ENCODE results near the gene ROR1.

Gene ROR1

DNA sequence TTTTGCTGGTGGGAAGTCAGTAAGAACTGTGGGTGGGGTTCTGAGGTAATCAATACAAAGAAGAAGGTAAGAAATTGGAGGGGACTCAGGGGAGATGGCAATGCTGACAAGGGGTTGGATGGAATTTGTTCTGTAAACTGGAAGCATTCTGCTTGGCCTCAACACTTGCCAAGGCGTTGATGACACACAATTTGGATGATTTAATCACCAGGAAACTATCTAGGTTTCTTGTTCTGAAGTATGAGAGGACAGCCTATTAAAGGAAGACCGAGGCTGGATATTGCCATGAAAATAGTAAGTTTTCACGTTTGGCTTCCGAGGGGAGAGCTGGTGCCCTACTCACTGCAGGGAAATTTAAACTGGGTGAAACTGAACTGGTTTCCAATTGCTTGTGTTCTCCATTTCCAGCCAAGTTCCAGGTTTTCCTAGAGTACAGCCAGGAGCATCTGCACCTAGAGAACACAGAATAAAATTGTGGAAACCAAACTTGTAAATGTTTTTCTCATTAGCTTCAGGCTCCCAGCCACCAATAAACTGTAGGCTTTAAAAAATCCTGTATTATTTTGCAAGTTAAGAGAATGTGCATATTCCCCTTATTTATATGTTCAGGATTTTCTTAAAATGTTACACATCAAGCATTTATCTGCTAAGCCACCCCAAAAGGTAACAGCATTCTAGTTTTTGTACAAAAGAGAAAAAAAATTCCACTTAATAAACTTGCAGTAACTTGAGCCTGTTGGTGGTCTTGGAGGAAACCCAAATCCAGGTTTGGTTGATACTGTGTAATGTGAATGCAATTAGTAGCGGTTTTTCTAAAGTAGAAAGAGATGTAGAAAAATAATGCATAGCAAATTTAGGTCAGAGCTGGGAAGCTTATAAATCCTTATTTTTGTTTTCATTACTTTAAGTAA is 53.8 kb downstream of the ROR1 start:
- no peak for DNase-seq (ENCODE audit: extremely low spot score)
- CTCF ChIA-PET, result no interaction called here
- TF ChIP-seq CTCF (IDR thresholded peaks at IDR 0.05; ENCODE audit: control extremely low read depth, extremely low read depth, low read depth, missing control alignments), result no peak
- POLR2A ChIA-PET, result no interaction called here

GRCh38 chr1:63828322-63829044 is 54.7 kb downstream of the ROR1 start:
- peak; percentile 50 for DNase-seq (ENCODE audit: extremely low spot score)
- CTCF ChIA-PET, result interaction anchor here (1.1 to 1.3 kb wide), 3 partner anchors 12 to 309 kb away, joined by 3 to 4 read pairs (median 3); no protein-coding TSS in a partner anchor
- no peak for TF ChIP-seq CTCF (IDR thresholded peaks at IDR 0.05; ENCODE audit: control extremely low read depth, extremely low read depth, low read depth, missing control alignments)
- POLR2A ChIA-PET, result no interaction called here

DNA sequence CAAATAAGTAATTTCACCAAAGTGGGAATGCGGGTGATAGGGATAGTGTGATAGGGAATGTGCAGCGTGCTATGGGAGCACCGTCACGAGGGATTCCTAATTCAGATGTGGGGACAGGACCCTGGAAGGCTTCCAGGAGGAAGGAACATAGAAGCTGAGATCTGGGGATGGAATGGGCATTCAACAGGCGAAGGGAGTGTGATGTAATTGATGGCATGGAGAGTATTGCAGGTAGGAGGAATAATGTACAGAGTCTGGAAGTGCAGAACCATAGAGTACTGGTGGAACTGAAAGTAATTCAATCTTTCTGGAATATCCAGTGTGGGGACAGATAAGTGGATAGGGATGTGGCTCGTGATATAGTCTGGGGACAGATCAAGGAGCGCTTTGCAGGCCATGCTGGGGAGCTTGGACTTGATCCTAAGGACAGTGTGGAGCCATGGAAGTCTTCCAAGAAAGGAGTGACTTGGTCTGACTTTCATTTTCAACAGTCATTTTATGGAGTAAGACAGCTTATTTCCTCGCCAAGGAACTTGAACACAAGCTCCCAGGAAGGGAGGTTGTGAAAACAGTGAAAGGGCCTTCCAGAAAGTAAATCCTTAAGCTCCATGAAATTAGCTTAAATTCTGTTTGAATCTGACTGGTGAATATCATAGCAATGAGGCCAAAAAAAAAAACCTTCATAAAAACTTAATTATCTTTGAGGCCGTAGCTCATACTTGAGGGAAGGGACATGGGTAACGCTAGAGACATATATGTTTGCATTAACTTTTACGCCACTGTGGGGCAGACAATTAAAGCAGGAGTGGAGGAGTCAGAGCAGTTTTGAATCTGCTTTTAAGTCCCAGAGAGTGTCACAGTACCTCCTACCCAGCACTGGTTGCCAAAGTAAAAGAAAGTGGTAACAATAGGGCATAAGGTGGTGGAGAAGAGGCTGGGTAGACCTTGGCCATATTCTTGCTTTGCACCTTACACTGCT is 55.8 kb downstream of the ROR1 start:
- POLR2A ChIA-PET, result no interaction called here
- CTCF ChIA-PET, result interaction anchor here (1.1 to 1.6 kb wide), 5 partner anchors 9 to 308 kb away, joined by 3 to 5 read pairs (median 3); no protein-coding TSS in a partner anchor
- no peak for TF ChIP-seq CTCF (IDR thresholded peaks at IDR 0.05; ENCODE audit: control extremely low read depth, extremely low read depth, low read depth, missing control alignments)
- no peak for DNase-seq (ENCODE audit: extremely low spot score)

DNA sequence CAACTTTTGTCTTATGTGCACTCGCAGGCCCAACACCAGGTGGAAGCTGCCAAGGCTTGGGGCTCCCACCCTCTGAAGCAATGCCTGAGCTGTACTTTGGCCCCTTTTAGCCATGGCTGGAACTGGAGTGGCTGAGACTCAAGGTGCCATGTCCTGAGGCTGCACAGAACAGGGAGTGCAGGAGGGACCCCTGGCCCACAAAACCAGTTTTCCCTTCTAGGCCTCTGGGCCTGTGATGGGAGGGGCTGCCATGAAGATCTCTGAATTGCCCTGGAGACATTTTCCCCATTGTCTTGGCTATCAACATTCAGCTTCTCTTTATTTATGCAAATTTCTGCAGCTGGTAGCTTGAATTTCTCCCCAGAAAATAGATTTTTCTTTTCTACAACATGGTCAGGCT is 57.6 kb downstream of the ROR1 start:
- ChIA-PET POLR2A (no interaction called here), CTCF (interaction anchor here (1.1 kb wide), 1 partner anchor 9 kb away, joined by 5 read pairs; no protein-coding TSS in a partner anchor)
- no peak for DNase-seq (ENCODE audit: extremely low spot score)
- TF ChIP-seq CTCF (IDR thresholded peaks at IDR 0.05; ENCODE audit: control extremely low read depth, extremely low read depth, low read depth, missing control alignments), result no peak

- ChIA-PET CTCF (interaction anchor here (1.1 to 3.5 kb wide), 4 partner anchors 9 to 34 kb away, joined by 4 to 14 read pairs (median 5); no protein-coding TSS in a partner anchor), POLR2A (no interaction called here)
- no peak for TF ChIP-seq CTCF (IDR thresholded peaks at IDR 0.05; ENCODE audit: control extremely low read depth, extremely low read depth, low read depth, missing control alignments)
- DNase-seq (ENCODE audit: extremely low spot score), result no peak
Measured at GRCh38 chr1:63833363-63834119, 59.7 kb downstream of the ROR1 start.

Data from GM10248 (cell line).